NCI-H1048 (cell line): ENCODE measurements around the gene THEMIS2.

Experiments
- DNase-seq: peaks from one replicate; lab custom pipeline; 2025; lab: John Stamatoyannopoulos, UW

The THEMIS2 gene

GRCh38 chr1:27885621-27886352 is 13.4 kb downstream of the THEMIS2 start:
- no peak for DNase-seq

GRCh38 chr1:27886353-27886679 is 14.0 kb downstream of the THEMIS2 start:
- DNase-seq, result no peak

- no peak for DNase-seq
Observed at GRCh38 chr1:27886744-27887143, 14.4 kb downstream of the THEMIS2 start.

- no peak for DNase-seq
Observed at GRCh38 chr1:27887215-27888021, 15.1 kb downstream of the THEMIS2 start.

GRCh38 chr1:27889506-27889905 is 17.2 kb downstream of the THEMIS2 start:
- DNase-seq, result no peak

GRCh38 chr1:27891196-27891889 is 19.0 kb downstream of the THEMIS2 start:
- DNase-seq, result no peak

GRCh38 chr1:27894521-27894920 is 22.2 kb downstream of the THEMIS2 start:
- no peak for DNase-seq

GRCh38 chr1:27906759-27907158 is 34.4 kb downstream of the THEMIS2 start:
- no peak for DNase-seq

- DNase-seq, result no peak
Observed at GRCh38 chr1:27912429-27912828, 40.1 kb downstream of the THEMIS2 start.

GRCh38 chr1:27915082-27915575 is 42.8 kb downstream of the THEMIS2 start:
- DNase-seq, result no peak

GRCh38 chr1:27922272-27922671 is 49.9 kb downstream of the THEMIS2 start:
- DNase-seq, result no peak

- no peak for DNase-seq
Observed at GRCh38 chr1:27928216-27928954, 56.0 kb downstream of the THEMIS2 start.

- no peak for DNase-seq
Observed at GRCh38 chr1:27931184-27931583, 58.8 kb downstream of the THEMIS2 start.

- no peak for DNase-seq
Observed at GRCh38 chr1:27931759-27932158, 59.4 kb downstream of the THEMIS2 start.

GRCh38 chr1:27934818-27935549 is 62.6 kb downstream of the THEMIS2 start, which contains the start of gene SMPDL3B:
Gene SMPDL3B (plus strand): TSS chr1:27935000. CDS start chr1:27935184, 184 bp downstream.
- no peak for DNase-seq

GRCh38 chr1:27935721-27936120 is 63.4 kb downstream of the THEMIS2 start:
- DNase-seq, result no peak
